ENCODE results near the gene TMEM131L.
"Not testable (repeated sequence)": the region's sequence is repeated elsewhere in the genome, so short reads cannot be mapped to it uniquely, and the experiment has no call there.

The TMEM131L gene

DNA sequence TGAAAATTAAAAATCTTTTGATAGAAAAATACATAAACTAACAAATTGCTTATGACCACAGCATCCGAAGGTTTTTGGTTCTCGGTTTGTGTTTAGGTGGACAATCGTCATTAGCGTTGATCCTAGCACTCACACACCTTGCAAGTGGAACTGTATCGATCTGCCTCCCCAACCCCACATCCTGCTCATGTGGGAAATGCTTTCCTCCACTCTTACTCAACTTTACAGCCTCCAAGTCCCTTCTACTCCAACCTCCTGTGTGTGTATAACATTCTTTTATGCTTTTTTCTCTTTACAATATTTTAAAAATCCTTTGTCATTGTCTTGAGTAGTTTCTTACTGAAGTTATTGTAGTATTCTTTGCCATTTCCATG is 15.6 kb upstream of the TMEM131L start:
- WGBS (ENCODE audit: insufficient coverage, insufficient read length): no CpG with 5 or more reads among the region's 5 CpGs
- no peak for DNase-seq (ENCODE audit: low read depth, low spot score)
- H3K9me3 ChIP-seq (ENCODE audit: control insufficient read depth, insufficient read depth, low read length): no peaks in the 10 kb centered on the region
- H3K4me1 ChIP-seq (ENCODE audit: control insufficient read depth, insufficient read depth, low read length): no peaks in the 10 kb centered on the region
- no peak overlapping the region for H3K4me3 ChIP-seq (ENCODE audit: low read length)
- no peaks in the 10 kb centered on the region for H3K36me3 ChIP-seq (ENCODE audit: control insufficient read depth, insufficient read depth, low read length)
- H3K27me3 ChIP-seq (ENCODE audit: control insufficient read depth, insufficient read depth, low read length): no peaks in the 10 kb centered on the region
- no peak overlapping the region for H3K27ac ChIP-seq (ENCODE audit: low read length)

DNA sequence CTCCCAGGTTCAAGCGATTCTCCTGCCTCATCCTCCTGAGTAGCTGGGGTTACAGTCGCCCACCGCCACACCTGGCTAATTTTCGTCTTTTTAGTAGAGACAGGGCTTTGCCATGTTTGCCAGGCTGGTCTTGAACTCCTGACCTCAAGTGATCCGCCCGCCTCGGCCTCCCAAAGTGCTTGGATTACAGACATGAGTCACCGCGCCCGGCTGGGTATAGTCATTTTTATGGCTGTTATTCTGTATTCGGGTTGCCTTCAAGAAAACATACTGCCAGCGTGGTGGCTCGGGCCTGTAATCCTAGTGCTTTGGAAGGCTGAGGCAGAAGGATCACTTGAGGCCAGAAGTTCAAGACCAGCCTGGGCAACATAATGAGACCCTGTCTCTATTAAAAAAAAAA is 15.0 kb upstream of the TMEM131L start:
- not testable (repeated sequence) for H3K27me3 ChIP-seq (ENCODE audit: control insufficient read depth, insufficient read depth, low read length); H3K27ac ChIP-seq (ENCODE audit: low read length); H3K36me3 ChIP-seq (ENCODE audit: control insufficient read depth, insufficient read depth, low read length); H3K4me3 ChIP-seq (ENCODE audit: low read length); H3K4me1 ChIP-seq (ENCODE audit: control insufficient read depth, insufficient read depth, low read length); DNase-seq (ENCODE audit: low read depth, low spot score); H3K9me3 ChIP-seq (ENCODE audit: control insufficient read depth, insufficient read depth, low read length)
- WGBS (ENCODE audit: insufficient coverage, insufficient read length): no CpG with 5 or more reads among the region's 13 CpGs

DNA sequence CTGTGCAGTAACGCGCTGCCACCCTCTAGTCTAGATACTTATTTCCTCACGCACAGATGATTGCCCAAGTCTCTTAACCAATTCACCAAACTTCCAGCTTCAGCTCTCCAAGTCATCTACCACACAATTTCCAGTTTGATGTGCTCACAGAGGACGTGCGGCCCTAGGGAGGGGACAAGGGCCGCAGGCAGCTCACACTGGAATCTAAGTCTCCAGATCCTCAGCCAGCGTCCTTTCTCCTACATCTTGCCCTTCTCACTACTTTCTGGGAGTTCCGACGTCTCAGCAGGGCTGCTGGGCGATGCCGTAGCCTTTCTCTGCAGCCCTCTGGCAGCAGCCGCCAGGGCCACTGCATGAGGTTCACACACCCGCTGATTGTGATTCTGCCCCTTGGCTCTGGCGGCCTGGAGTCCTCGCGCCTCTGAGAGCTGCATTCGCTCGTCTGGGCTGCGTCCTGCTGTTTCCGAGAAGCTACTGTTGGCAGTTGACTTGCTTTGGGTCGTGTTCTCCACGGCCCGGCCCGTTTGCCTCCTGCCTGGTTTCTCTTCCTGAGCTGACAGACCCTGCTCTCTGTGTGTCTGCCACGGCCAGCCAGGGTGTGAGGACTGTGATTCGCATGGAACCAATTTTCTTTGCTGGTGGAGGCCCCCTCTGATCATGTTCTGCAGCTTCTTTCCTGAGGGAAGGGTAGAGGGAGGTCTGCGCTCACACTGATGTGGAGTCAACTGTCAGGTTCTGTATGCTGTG is 14.1 kb upstream of the TMEM131L start:
- no peaks in the 10 kb centered on the region for H3K9me3 ChIP-seq (ENCODE audit: control insufficient read depth, insufficient read depth, low read length)
- H3K4me3 ChIP-seq (ENCODE audit: low read length): no peak overlapping the region
- H3K4me1 ChIP-seq (ENCODE audit: control insufficient read depth, insufficient read depth, low read length): no peaks in the 10 kb centered on the region
- H3K27me3 ChIP-seq (ENCODE audit: control insufficient read depth, insufficient read depth, low read length): no peaks in the 10 kb centered on the region
- WGBS (ENCODE audit: insufficient coverage, insufficient read length): no CpG with 5 or more reads among the region's 27 CpGs
- H3K36me3 ChIP-seq (ENCODE audit: control insufficient read depth, insufficient read depth, low read length): no peaks in the 10 kb centered on the region
- H3K27ac ChIP-seq (ENCODE audit: low read length): no peak overlapping the region
- no peak for DNase-seq (ENCODE audit: low read depth, low spot score)

DNA sequence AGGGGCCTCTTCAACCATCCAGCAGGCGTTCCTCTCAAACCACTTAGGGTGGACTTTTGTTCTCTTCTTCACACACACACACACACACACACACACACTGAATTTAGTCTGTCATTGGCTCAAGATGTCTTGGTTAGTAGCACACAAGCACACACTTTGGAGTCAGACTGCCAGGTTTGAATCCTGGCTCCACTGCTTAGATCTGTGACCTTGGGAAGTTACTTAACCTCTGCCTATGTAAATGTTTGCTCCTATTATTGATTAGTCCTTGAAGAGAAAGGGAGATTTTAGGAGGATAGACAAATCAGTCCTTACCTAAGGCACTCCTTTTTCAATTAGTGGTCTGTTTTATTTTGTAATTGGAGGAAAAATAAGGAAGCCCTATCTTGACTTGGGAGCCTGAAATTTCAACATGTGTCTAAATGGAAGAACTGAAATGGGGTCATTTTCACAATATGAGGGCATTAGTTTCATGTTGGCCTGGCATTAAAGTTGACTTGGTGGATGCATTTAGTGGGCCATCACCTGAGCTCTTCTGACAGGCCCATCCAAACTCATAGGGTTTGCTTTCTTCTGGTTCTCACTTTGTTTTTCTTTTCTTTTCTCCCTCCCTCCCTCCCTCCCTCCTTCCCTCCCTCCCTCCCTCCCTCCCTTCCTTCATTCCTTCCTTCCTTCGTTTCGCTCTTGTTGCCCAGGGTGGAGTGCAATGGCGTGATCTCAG is 13.3 kb upstream of the TMEM131L start:
- H3K27ac ChIP-seq (ENCODE audit: low read length): no peak overlapping the region
- no peaks in the 10 kb centered on the region for H3K9me3 ChIP-seq (ENCODE audit: control insufficient read depth, insufficient read depth, low read length)
- H3K36me3 ChIP-seq (ENCODE audit: control insufficient read depth, insufficient read depth, low read length): no peaks in the 10 kb centered on the region
- no peak overlapping the region for H3K4me3 ChIP-seq (ENCODE audit: low read length)
- no peak for DNase-seq (ENCODE audit: low read depth, low spot score)
- WGBS (ENCODE audit: insufficient coverage, insufficient read length): no CpG with 5 or more reads among the region's 4 CpGs
- H3K4me1 ChIP-seq (ENCODE audit: control insufficient read depth, insufficient read depth, low read length): no peaks in the 10 kb centered on the region
- no peaks in the 10 kb centered on the region for H3K27me3 ChIP-seq (ENCODE audit: control insufficient read depth, insufficient read depth, low read length)

DNA sequence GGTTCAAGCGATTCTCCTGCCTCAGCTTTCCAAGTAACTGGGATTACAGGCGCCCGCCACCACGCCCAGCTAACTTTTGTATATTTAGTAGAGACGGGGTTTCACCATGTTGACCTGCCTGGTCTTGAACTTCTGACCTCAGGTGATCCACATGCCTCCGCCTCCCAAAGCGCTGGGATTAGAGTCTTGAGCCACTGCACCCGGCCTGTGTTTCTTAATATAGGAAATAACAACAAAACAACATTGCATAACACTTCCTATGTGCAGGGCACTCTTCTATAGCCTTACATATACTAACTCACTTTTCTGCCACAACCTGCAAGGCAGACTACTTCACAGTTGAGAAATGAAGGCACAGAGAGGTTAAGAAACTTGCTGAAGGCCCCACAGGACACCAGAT is 12.8 kb upstream of the TMEM131L start:
- H3K4me1 ChIP-seq (ENCODE audit: control insufficient read depth, insufficient read depth, low read length): no peaks in the 10 kb centered on the region
- no peak overlapping the region for H3K4me3 ChIP-seq (ENCODE audit: low read length)
- H3K27ac ChIP-seq (ENCODE audit: low read length): no peak overlapping the region
- no peaks in the 10 kb centered on the region for H3K36me3 ChIP-seq (ENCODE audit: control insufficient read depth, insufficient read depth, low read length)
- WGBS (ENCODE audit: insufficient coverage, insufficient read length): no CpG with 5 or more reads among the region's 8 CpGs
- no peaks in the 10 kb centered on the region for H3K9me3 ChIP-seq (ENCODE audit: control insufficient read depth, insufficient read depth, low read length)
- DNase-seq (ENCODE audit: low read depth, low spot score): no peak
- no peaks in the 10 kb centered on the region for H3K27me3 ChIP-seq (ENCODE audit: control insufficient read depth, insufficient read depth, low read length)

DNA sequence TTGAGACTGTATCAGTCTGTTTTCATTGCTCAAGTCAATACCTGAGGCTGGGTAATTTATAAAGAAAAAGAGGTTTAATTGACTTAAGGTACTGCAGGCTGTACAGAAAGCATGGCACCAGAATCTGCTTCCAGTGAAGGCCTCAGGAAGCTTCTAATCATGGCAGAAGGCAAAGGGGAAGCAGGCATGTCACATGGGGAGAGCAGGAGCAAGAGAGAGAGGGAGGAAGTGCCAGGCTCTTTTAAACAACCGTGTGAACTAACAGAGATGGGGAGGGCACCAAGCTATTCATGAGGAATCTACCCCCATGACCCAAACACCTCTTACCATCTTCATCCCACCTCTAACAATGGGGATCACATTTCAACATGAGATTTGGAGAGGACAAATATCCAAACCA is 7.2 kb upstream of the TMEM131L start:
- H3K4me3 ChIP-seq (ENCODE audit: low read length): no peak overlapping the region
- no peaks in the 10 kb centered on the region for H3K9me3 ChIP-seq (ENCODE audit: control insufficient read depth, insufficient read depth, low read length)
- H3K27ac ChIP-seq (ENCODE audit: low read length): no peak overlapping the region
- DNase-seq (ENCODE audit: low read depth, low spot score): no peak
- H3K36me3 ChIP-seq (ENCODE audit: control insufficient read depth, insufficient read depth, low read length): no peaks in the 10 kb centered on the region
- H3K4me1 ChIP-seq (ENCODE audit: control insufficient read depth, insufficient read depth, low read length): no peaks in the 10 kb centered on the region
- no CpG with 5 or more reads among the region's 1 CpG for WGBS (ENCODE audit: insufficient coverage, insufficient read length)
- H3K27me3 ChIP-seq (ENCODE audit: control insufficient read depth, insufficient read depth, low read length): no peaks in the 10 kb centered on the region

DNA sequence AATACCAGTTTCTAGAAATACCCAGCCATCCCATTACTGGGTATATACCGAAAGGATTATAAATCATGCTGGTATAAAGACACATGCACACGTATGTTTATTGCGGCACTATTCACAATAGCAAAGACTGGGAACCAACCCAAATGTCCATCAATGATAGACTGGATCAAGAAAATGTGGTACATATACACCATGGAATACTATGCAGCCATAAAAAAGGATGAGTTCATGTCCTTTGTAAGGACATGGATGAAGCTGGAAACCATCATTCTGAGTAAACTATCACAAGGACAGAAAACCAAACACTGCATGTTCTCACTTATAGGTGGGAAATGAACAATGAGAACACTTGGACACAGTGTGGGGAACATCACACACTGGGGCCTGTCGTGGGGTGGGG is 4.6 kb upstream of the TMEM131L start:
- not testable (repeated sequence) for H3K4me3 ChIP-seq (ENCODE audit: low read length); H3K27ac ChIP-seq (ENCODE audit: low read length); H3K27me3 ChIP-seq (ENCODE audit: control insufficient read depth, insufficient read depth, low read length); H3K9me3 ChIP-seq (ENCODE audit: control insufficient read depth, insufficient read depth, low read length); DNase-seq (ENCODE audit: low read depth, low spot score); H3K36me3 ChIP-seq (ENCODE audit: control insufficient read depth, insufficient read depth, low read length); H3K4me1 ChIP-seq (ENCODE audit: control insufficient read depth, insufficient read depth, low read length)
- no CpG with 5 or more reads among the region's 4 CpGs for WGBS (ENCODE audit: insufficient coverage, insufficient read length)

DNA sequence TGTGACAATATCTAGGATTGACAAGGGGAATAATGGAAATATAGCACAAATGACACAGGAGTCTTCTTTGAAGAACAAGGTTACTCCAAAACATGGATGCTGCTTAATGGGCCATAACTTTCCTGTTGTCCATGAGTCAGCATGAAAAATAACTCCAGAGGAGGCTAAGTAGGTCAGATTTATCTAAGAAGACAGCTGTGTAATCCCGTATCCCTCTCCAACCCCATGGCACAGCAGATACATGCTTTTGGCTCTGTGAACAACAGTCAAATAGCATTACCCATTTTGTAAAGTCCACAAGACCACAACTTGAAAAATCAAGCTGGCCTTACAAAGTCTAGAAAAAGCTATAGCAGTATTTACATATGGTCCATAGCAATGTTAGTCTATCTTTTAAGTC is 2.1 kb upstream of the TMEM131L start:
- H3K27ac ChIP-seq (ENCODE audit: low read length): no peak overlapping the region
- no peaks in the 10 kb centered on the region for H3K9me3 ChIP-seq (ENCODE audit: control insufficient read depth, insufficient read depth, low read length)
- H3K27me3 ChIP-seq (ENCODE audit: control insufficient read depth, insufficient read depth, low read length): no peaks in the 10 kb centered on the region
- no CpG with 5 or more reads among the region's 1 CpG for WGBS (ENCODE audit: insufficient coverage, insufficient read length)
- 0 out of 2 replicates have a peak, but pooled peaks cover 1% of the 10 kb centered on the region for H3K4me1 ChIP-seq (ENCODE audit: control insufficient read depth, insufficient read depth, low read length)
- no peak for DNase-seq (ENCODE audit: low read depth, low spot score)
- no peak overlapping the region for H3K4me3 ChIP-seq (ENCODE audit: low read length)
- no peaks in the 10 kb centered on the region for H3K36me3 ChIP-seq (ENCODE audit: control insufficient read depth, insufficient read depth, low read length)

DNA sequence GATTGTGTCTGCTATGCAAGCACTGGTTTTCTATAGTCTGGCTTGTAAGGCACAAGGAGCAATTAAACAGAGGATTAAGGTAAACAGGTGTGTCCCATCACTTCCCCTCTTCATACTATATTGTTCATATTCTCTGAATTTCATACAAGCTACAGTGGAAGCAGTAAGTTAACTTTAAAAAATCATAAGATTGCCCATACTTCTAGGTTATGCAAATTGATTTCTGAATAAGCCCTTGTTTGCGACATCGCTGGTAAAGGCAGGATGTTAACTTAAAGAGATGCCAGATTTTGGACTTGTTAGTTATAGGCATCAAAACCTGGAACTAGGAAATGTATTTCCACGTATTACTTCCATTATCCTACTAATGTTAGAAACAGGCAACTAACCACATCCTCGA is 1.0 kb upstream of the TMEM131L start:
- Histone ChIP-seq H3K27ac (ENCODE audit: low read length) (no peak overlapping the region), H3K9me3 (ENCODE audit: control insufficient read depth, insufficient read depth, low read length) (no peaks in the 10 kb centered on the region), H3K27me3 (ENCODE audit: control insufficient read depth, insufficient read depth, low read length) (no peaks in the 10 kb centered on the region), H3K4me3 (ENCODE audit: low read length) (no peak overlapping the region), H3K36me3 (ENCODE audit: control insufficient read depth, insufficient read depth, low read length) (no peaks in the 10 kb centered on the region), H3K4me1 (ENCODE audit: control insufficient read depth, insufficient read depth, low read length) (0 out of 2 replicates have a peak, but pooled peaks cover 1% of the 10 kb centered on the region)
- no peak for DNase-seq (ENCODE audit: low read depth, low spot score)
- WGBS (ENCODE audit: insufficient coverage, insufficient read length): no CpG with 5 or more reads among the region's 4 CpGs

DNA sequence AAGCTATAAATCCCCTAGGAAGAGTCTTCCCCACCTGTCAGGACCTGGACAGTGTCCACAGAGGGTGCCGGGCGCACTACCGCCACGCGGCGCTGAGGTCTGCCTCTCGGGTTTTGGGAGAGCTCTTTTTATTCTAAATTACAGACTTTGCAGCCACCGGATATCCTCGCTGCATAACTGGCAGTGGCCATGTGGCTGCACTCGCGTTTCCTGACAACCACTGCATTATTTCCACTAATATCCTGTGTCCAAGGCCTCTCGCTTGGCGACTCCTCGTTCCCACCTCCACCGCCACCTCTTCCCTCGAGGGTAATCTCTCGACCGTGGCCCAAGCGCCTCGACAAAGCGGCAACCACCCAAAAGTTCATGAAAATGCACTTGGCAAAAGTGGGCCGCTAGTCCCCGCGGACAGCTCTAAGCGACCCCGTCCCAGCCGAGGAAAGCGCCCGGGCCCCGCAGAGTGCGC is 512 bp upstream of the TMEM131L start:
- no peaks in the 10 kb centered on the region for H3K9me3 ChIP-seq (ENCODE audit: control insufficient read depth, insufficient read depth, low read length)
- no peaks in the 10 kb centered on the region for H3K36me3 ChIP-seq (ENCODE audit: control insufficient read depth, insufficient read depth, low read length)
- WGBS (ENCODE audit: insufficient coverage, insufficient read length): no CpG with 5 or more reads among the region's 31 CpGs
- H3K4me3 ChIP-seq (ENCODE audit: low read length): peak overlapping the region; percentile 46; the same call in 1 of the 2 replicates
- H3K27me3 ChIP-seq (ENCODE audit: control insufficient read depth, insufficient read depth, low read length): no peaks in the 10 kb centered on the region
- H3K27ac ChIP-seq (ENCODE audit: low read length): no peak overlapping the region
- no peak for DNase-seq (ENCODE audit: low read depth, low spot score)
- 0 out of 2 replicates have a peak, but pooled peaks cover 1% of the 10 kb centered on the region for H3K4me1 ChIP-seq (ENCODE audit: control insufficient read depth, insufficient read depth, low read length)
